OCI-LY7 (cell line): ENCODE results near the gene SMYD3.

Experiments used
- CTCF ChIP-seq: fragments of 200-600 bp; sonication (generic); conservative IDR thresholded peaks from 2 replicates; pipeline ENCODE4 v1.5.1; 2014; ENCODE audit warnings: mild to moderate bottlenecking, antibody characterized with exemption, low read length, moderate library complexity, mixed read lengths
- EZH2phosphoT487 ChIP-seq: fragments of 200-600 bp; sonication (generic); IDR thresholded peaks from 2 replicates; pipeline ENCODE4 v1.6.1; 2018; ENCODE audit warnings: low read depth, borderline replicate concordance, mild to moderate bottlenecking, mixed run types, antibody characterized with exemption, low read length, moderate library complexity, mixed read lengths

- no peak for TF ChIP-seq CTCF
- TF ChIP-seq EZH2phosphoT487: no peak
These were observed 799.1 kb downstream of the SMYD3 start for GRCh38 chr1:245707941-245708340.
